Measurements from ENCODE around the gene CD63. TPM values are rescaled to one million over a fixed set of nuclear protein-coding genes. Genes with fewer than 3 reads are reported as not detected.

The CD63 gene
- total RNA-seq, 2 experiments from 2014 or later = 203 to 206 TPM

- Mint-ChIP-seq H3K27ac (peak overlapping the region; percentile 71), H3K4me1 (ENCODE audit: low read depth) (peaks cover 59% of the 10 kb centered on the region), H3K4me3 (peak overlapping the region; percentile 84), H3K9me3 (ENCODE audit: insufficient read depth) (no peaks in the 10 kb centered on the region), H3K36me3 (ENCODE audit: low read depth) (peaks cover 33% of the 10 kb centered on the region), H3K27me3 (ENCODE audit: low read depth) (no peaks in the 10 kb centered on the region)
- DNase-seq (peak; percentile 40), ATAC-seq (no peak)
- ChIA-PET CTCF (interaction anchor here (0.5 to 3.1 kb wide), 6 partner anchors 10 to 581 kb away, joined by 3 to 84 read pairs (median 8); partner anchors contain the start of genes BLOC1S1, GDF11, ORMDL2 and RDH5), POLR2A (interaction anchor here (1.0 to 2.5 kb wide), 5 partner anchors 10 to 390 kb away, joined by 4 to 34 read pairs (median 8); partner anchors contain the start of genes BLOC1S1, ORMDL2, RAB5B and SARNP)
Observed at GRCh38 chr12:55728186-55728938, 447 bp downstream of the CD63 start.

- H3K9me3 Mint-ChIP-seq (ENCODE audit: insufficient read depth) = no peaks in the 10 kb centered on the region
- no peaks in the 10 kb centered on the region for H3K27me3 Mint-ChIP-seq (ENCODE audit: low read depth)
- H3K27ac Mint-ChIP-seq = peak overlapping the region; percentile 71
- H3K4me3 Mint-ChIP-seq = peak overlapping the region; percentile 84
- POLR2A ChIA-PET = no interaction called here
- H3K4me1 Mint-ChIP-seq (ENCODE audit: low read depth) = peaks cover 59% of the 10 kb centered on the region
- no peak for ATAC-seq
- peaks cover 35% of the 10 kb centered on the region for H3K36me3 Mint-ChIP-seq (ENCODE audit: low read depth)
- CTCF ChIA-PET = interaction anchor here (1.4 kb wide), 2 partner anchors 10 to 12 kb away, joined by 4 to 6 read pairs; no protein-coding TSS in a partner anchor
- no peak for DNase-seq
Observed at GRCh38 chr12:55727643-55728185, 1.1 kb downstream of the CD63 start.

DNA sequence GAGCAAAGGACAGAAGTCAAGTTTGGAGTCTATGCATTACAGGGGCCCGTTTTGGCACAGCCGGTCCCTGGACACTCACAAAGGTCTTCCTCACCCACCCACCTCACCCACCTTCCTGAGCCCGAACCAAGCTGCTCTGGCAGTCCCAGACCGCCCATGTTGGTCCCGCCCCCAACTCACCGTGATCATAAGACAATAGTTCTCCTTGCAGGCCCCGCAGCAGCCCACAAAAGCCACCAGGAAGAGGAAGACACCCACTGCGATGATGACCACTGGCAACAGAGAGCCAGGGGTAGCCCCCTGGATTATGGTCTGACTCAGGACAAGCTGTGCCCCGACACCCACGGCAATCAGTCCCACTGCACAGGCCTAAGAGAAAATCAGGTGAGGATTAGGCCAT lies 1.8 kb downstream of the CD63 start:
- Mint-ChIP-seq H3K36me3 (ENCODE audit: low read depth) (peaks cover 35% of the 10 kb centered on the region), H3K9me3 (ENCODE audit: insufficient read depth) (no peaks in the 10 kb centered on the region), H3K4me1 (ENCODE audit: low read depth) (peaks cover 52% of the 10 kb centered on the region), H3K4me3 (peak overlapping the region; percentile 84), H3K27ac (peak overlapping the region; percentile 71), H3K27me3 (ENCODE audit: low read depth) (no peaks in the 10 kb centered on the region)
- no peak for DNase-seq
- no peak for ATAC-seq
- ChIA-PET POLR2A (no interaction called here), CTCF (interaction anchor here (1.4 kb wide), 2 partner anchors 11 to 12 kb away, joined by 4 to 6 read pairs; no protein-coding TSS in a partner anchor)

GRCh38 chr12:55725556-55725955 lies 3.3 kb downstream of the CD63 start:
- peaks cover 35% of the 10 kb centered on the region for H3K36me3 Mint-ChIP-seq (ENCODE audit: low read depth)
- H3K4me3 Mint-ChIP-seq = no peak overlapping the region
- CTCF ChIA-PET = interaction anchor here (1.1 to 7.6 kb wide), 6 partner anchors 10 to 201 kb away, joined by 3 to 170 read pairs (median 12); partner anchors contain the start of gene BLOC1S1
- H3K4me1 Mint-ChIP-seq (ENCODE audit: low read depth) = peaks cover 57% of the 10 kb centered on the region
- H3K9me3 Mint-ChIP-seq (ENCODE audit: insufficient read depth) = no peaks in the 10 kb centered on the region
- no peak for ATAC-seq
- no peak overlapping the region for H3K27ac Mint-ChIP-seq
- H3K27me3 Mint-ChIP-seq (ENCODE audit: low read depth) = no peaks in the 10 kb centered on the region
- no peak for DNase-seq
- POLR2A ChIA-PET = interaction anchor here (1.1 to 2.3 kb wide), 2 partner anchors 9 to 12 kb away, joined by 6 to 17 read pairs; partner anchors contain the start of gene BLOC1S1

DNA sequence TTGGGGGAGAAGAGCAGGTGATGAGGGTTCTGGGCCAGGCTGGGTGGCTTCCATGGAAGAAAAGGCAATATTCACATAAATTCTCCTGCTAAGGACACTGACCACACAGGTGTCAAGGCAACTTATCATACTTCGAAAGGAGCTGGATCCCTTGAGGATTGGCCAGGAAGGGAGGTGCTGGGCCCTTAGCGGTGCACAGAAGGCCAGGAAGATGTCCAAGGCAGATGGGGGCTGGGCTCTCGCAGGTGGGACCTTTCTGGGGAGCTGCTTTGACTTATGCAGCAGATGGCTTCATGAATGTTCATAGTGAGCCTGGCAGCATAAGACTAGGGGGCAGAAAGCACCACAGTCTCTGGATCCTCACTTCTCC lies 3.9 kb downstream of the CD63 start:
- no peaks in the 10 kb centered on the region for H3K27me3 Mint-ChIP-seq (ENCODE audit: low read depth)
- peaks cover 35% of the 10 kb centered on the region for H3K36me3 Mint-ChIP-seq (ENCODE audit: low read depth)
- no peak overlapping the region for H3K4me3 Mint-ChIP-seq
- POLR2A ChIA-PET = interaction anchor here (1.1 to 2.3 kb wide), 2 partner anchors 9 to 13 kb away, joined by 6 to 17 read pairs; partner anchors contain the start of gene BLOC1S1
- DNase-seq = no peak
- CTCF ChIA-PET = interaction anchor here (0.6 to 7.6 kb wide), 9 partner anchors 9 to 249 kb away, joined by 3 to 170 read pairs (median 7); partner anchors contain the start of genes BLOC1S1 and RAB5B
- ATAC-seq = no peak
- peak overlapping the region; percentile 18 for H3K27ac Mint-ChIP-seq
- no peaks in the 10 kb centered on the region for H3K9me3 Mint-ChIP-seq (ENCODE audit: insufficient read depth)
- peaks cover 57% of the 10 kb centered on the region for H3K4me1 Mint-ChIP-seq (ENCODE audit: low read depth)

GRCh38 chr12:55724226-55724939 lies 4.4 kb downstream of the CD63 start:
- peaks cover 35% of the 10 kb centered on the region for H3K36me3 Mint-ChIP-seq (ENCODE audit: low read depth)
- ATAC-seq = peak; percentile 41

GRCh38 chr12:55723516-55724225 lies 5.1 kb downstream of the CD63 start:
- POLR2A ChIA-PET = interaction anchor here (2.3 kb wide), 1 partner anchor 14 kb away, joined by 17 read pairs; no protein-coding TSS in a partner anchor
- H3K4me3 Mint-ChIP-seq = no peak overlapping the region

More at GRCh38 chr12:55724226-55724939, 4.4 kb downstream of the CD63 start:
- POLR2A ChIA-PET = interaction anchor here (1.1 to 2.3 kb wide), 2 partner anchors 8 to 14 kb away, joined by 6 to 17 read pairs; partner anchors contain the start of gene BLOC1S1
- DNase-seq = peak; percentile 83
- H3K9me3 Mint-ChIP-seq (ENCODE audit: insufficient read depth) = no peaks in the 10 kb centered on the region
- H3K4me1 Mint-ChIP-seq (ENCODE audit: low read depth) = peaks cover 59% of the 10 kb centered on the region
- no peak overlapping the region for H3K4me3 Mint-ChIP-seq
- CTCF ChIA-PET = interaction anchor here (0.6 to 7.6 kb wide), 9 partner anchors 8 to 250 kb away, joined by 3 to 170 read pairs (median 7); partner anchors contain the start of genes BLOC1S1 and RAB5B
- peak overlapping the region; percentile 18 for H3K27ac Mint-ChIP-seq
- H3K27me3 Mint-ChIP-seq (ENCODE audit: low read depth) = no peaks in the 10 kb centered on the region

DNA sequence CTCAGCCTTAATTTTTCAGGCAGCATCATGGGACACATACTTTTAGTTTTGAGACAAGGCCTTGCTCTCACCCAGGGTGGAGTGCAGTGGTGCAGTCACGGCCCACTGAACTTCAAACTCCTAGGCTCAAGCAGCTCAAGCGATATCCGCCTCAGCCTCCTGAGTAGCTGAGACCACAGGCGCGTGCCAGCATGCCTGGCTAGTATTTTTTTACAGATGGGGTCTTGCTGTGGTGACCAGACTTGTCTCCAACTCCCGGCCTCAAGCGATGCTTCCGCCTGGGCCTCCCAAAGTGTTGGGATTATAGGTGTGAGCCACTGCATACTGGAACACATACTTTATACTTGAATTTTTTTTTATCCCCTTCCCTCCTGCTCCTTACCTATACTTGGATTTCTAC lies 5.9 kb downstream of the CD63 start:
- H3K27ac Mint-ChIP-seq = no peak overlapping the region
- POLR2A ChIA-PET = no interaction called here

More at GRCh38 chr12:55723516-55724225, 5.1 kb downstream of the CD63 start:
- DNase-seq (no peak), ATAC-seq (no peak)
- peaks cover 41% of the 10 kb centered on the region for H3K36me3 Mint-ChIP-seq (ENCODE audit: low read depth)
- no peaks in the 10 kb centered on the region for H3K27me3 Mint-ChIP-seq (ENCODE audit: low read depth)
- CTCF ChIA-PET = interaction anchor here (1.2 to 7.6 kb wide), 3 partner anchors 14 to 210 kb away, joined by 3 to 170 read pairs (median 16); no protein-coding TSS in a partner anchor
- H3K9me3 Mint-ChIP-seq (ENCODE audit: insufficient read depth) = no peaks in the 10 kb centered on the region
- H3K4me1 Mint-ChIP-seq (ENCODE audit: low read depth) = peaks cover 66% of the 10 kb centered on the region
- no peak overlapping the region for H3K27ac Mint-ChIP-seq

DNA sequence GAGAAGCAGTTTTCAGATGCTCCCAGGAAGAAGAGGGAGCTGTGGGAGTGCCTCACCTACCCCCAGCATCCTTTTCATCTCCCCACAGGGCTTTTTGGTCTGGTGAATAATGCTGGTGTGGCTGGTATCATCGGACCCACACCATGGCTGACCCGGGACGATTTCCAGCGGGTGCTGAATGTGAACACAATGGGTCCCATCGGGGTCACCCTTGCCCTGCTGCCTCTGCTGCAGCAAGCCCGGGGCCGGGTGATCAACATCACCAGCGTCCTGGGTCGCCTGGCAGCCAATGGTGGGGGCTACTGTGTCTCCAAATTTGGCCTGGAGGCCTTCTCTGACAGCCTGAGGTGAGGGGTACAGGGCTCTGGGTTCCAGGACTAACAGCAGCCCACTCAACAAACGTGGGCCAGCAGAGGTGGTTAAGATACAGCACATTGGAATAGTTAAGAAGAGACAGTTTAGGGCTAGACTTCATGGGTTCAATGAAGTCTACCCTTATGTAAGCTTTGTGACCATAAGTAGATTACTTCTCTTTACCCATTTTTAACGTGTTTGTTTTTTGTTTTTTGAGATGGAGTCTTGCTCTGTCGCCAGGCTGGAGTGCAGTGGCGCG lies 7.1 kb downstream of the CD63 start:
- Mint-ChIP-seq H3K4me1 (ENCODE audit: low read depth) (peaks cover 74% of the 10 kb centered on the region), H3K27me3 (ENCODE audit: low read depth) (no peaks in the 10 kb centered on the region), H3K27ac (no peak overlapping the region), H3K4me3 (no peak overlapping the region), H3K36me3 (ENCODE audit: low read depth) (peaks cover 43% of the 10 kb centered on the region), H3K9me3 (ENCODE audit: insufficient read depth) (no peaks in the 10 kb centered on the region)
- DNase-seq = no peak
- ChIA-PET CTCF (interaction anchor here (1.2 to 7.6 kb wide), 3 partner anchors 8 to 16 kb away, joined by 3 to 170 read pairs (median 35); partner anchors contain the start of gene CD63), POLR2A (interaction anchor here (3.3 kb wide), 1 partner anchor 8 kb away, joined by 21 read pairs; the partner anchor contains the start of gene CD63)
- no peak for ATAC-seq

More for the DNA sequence above, 5.9 kb downstream of the CD63 start:
- no peaks in the 10 kb centered on the region for H3K27me3 Mint-ChIP-seq (ENCODE audit: low read depth)
- no peaks in the 10 kb centered on the region for H3K9me3 Mint-ChIP-seq (ENCODE audit: insufficient read depth)
- no peak overlapping the region for H3K4me3 Mint-ChIP-seq
- DNase-seq (no peak), ATAC-seq (no peak)
- peaks cover 46% of the 10 kb centered on the region for H3K36me3 Mint-ChIP-seq (ENCODE audit: low read depth)
- CTCF ChIA-PET = interaction anchor here (1.2 to 7.6 kb wide), 3 partner anchors 15 to 211 kb away, joined by 3 to 170 read pairs (median 16); no protein-coding TSS in a partner anchor
- H3K4me1 Mint-ChIP-seq (ENCODE audit: low read depth) = peaks cover 73% of the 10 kb centered on the region

DNA sequence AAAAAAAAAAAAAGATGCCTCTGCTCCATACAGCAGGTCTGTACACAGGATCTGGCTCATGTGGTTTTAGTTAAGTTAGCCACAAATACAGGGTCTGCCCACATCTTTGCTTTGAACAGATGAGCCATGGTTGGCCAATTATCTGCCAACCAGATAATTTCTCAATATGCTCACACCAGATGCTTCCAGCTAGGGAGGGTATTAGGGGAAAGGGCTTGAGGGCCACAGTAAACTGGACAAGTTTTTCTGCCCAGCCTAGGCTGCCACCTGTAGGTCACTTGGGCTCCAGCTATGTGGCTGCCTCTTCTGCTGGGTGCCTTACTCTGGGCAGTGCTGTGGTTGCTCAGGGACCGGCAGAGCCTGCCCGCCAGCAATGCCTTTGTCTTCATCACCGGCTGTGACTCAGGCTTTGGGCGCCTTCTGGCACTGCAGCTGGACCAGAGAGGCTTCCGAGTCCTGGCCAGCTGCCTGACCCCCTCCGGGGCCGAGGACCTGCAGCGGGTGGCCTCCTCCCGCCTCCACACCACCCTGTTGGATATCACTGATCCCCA lies 7.8 kb downstream of the CD63 start:
- Mint-ChIP-seq H3K4me3 (no peak overlapping the region), H3K9me3 (ENCODE audit: insufficient read depth) (no peaks in the 10 kb centered on the region), H3K27ac (peak overlapping the region; percentile 57), H3K4me1 (ENCODE audit: low read depth) (peaks cover 71% of the 10 kb centered on the region), H3K36me3 (ENCODE audit: low read depth) (peaks cover 38% of the 10 kb centered on the region), H3K27me3 (ENCODE audit: low read depth) (no peaks in the 10 kb centered on the region)
- ChIA-PET CTCF (interaction anchor here (1.2 to 7.6 kb wide), 4 partner anchors 9 to 205 kb away, joined by 3 to 170 read pairs (median 20); partner anchors contain the start of gene CD63), POLR2A (interaction anchor here (0.6 to 3.3 kb wide), 3 partner anchors 9 to 209 kb away, joined by 3 to 21 read pairs (median 3); partner anchors contain the start of gene CD63)
- DNase-seq = peak; percentile 51
- peak; percentile 2 for ATAC-seq

Measured in activated CD8-positive, alpha-beta T cell treated with anti-CD3 and anti-CD28 coated beads, Interleukin-2, amount 10 ng/mL, durations not matched to agents 7 days and 5 days (primary cell).